NK-92 (cell line): ENCODE measurements around the gene NBAS.

Source experiments
- DNase-seq: peaks from one replicate; lab custom pipeline; 2025; ENCODE audit not compliant: unreplicated experiment; lab: John Stamatoyannopoulos, UW

The NBAS gene

DNA sequence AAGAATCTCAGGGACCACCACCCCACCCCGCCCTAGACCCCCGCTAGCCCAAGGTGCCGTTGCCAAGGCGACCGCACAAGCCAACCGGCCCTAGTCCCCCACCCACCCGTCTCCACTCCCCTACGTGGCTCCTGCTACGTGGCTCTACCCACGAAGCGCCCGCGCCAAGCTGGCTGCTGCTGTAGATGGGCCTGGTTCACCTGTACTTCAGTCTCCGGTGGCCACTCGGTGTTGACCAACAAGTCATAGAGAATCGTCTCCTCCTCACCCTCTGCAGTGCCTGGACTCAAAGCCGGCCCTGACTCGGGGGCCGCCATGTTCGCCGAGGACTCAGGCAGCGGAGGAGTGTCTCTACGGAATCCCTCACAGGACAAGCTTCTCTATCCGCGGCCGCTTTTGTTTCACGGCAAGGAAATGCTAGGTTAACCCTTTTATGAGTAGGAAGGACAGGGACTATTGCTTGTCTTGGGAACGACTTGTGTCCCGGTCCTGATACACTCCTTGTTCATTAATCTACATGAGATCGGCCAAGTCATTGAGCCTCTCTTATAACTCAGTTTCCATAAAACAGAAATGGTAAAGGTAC is at the start of gene NBAS:
Gene NBAS, minus strand, starts transcription at position 347 of the 586 bp plus-strand sequence. Its CDS starts 30 bp downstream, at position 317.
- no peak for DNase-seq

DNA sequence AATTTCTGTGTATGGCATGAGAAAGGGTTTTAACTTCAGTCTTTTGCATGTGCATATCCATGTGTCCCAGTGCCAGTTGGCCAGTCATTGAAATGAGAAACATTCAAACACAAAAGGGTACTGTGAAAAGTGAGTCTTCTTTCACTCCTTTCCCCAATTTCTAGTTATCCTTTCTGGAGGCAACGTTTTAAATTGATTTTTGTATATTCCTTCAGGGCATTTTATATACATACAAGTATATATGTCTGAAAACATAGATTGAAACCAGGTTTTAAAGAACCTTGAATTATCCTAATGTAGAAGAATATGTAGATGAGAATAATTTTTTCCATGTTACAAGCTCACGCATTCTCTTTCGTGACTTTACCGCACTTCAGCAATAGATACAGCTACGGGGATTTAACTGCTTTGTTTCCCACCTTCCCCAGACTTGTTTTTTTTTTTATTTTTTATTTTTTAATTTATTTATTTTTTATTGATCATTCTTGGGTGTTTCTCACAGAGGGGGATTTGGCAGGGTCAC is 49.4 kb upstream of the NBAS start:
- DNase-seq, result no peak

DNA sequence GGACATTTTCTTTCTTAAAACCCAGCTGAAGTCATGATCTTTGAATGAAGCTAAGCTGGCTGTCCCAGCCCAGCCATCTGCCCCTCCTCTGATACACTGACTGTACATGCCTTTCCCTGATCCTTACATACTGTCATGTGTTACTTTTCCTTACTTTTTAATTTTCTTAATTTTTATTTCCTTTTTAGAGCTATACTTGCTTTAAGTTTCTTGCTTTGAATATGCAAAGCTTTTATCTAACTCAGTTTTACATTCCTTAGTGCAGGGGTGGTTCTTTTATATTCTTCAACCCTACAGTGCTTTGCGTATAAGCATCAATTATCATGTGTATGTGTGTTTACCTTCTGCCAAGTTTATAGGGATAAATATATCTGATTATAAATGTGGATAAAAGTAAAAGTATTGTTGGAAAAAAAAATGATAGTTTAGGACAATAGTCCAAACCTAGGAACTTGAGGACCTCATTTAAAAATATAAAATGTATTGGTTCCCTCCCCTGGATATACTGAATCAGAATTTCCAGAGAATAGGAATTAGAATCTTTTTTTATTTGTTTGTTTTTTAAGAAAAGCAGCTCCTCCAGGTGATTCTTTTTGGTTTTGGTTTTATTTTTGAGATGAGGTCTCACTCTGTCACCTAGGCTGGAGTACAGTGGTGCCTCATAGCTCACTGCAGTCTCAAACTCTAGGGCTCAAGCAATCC is 48.4 kb upstream of the NBAS start:
- DNase-seq, result no peak

DNA sequence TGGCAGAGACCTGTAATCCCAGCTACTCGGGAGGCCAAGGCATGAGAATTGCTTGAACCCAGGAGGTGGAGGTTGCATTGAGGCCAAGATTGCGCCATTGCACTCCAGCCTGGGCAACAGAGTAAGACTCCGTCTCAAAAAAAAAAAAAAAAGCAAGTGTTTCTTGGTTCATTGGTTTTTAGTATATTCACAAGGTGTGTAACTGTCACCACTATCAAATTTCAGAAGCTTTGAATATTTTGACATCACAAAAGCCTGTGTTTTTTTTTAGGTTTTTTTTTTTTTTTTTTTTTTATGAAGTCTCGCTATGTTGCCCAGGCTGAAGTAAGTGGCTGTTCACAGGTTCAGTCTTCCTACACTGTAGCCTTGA is 47.2 kb upstream of the NBAS start:
- DNase-seq, result no peak

DNA sequence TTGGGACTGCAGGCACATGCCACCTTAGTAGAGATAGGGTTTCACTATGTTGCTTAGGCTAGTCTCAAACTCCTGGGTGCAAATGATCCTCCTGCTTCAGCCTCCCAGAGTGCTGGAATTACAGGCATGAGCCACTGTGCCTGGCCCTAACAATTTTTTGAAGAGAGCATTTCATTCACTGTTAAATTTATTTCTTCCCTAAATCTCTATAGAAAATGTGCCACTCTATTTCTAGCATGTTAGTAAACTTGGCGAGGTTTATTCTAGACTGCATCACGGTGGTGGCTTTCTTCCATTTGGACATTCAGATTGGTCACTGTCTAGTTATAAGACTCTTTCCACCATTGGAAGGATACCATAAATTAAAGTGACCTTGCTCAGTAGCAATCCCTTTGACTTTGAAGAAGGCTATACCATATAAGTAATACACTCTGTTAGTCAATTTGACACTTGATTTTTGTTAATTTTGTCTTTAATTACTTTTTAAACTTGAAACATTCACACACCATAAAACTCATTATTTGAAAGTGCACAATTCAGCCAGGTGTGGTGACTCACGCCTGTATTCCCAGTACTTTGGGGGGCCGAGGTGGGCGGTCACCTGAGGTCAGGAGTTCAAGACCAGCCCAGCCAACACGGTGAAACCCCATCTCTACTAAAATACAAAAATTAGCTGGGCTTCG is 46.7 kb upstream of the NBAS start:
- no peak for DNase-seq

DNA sequence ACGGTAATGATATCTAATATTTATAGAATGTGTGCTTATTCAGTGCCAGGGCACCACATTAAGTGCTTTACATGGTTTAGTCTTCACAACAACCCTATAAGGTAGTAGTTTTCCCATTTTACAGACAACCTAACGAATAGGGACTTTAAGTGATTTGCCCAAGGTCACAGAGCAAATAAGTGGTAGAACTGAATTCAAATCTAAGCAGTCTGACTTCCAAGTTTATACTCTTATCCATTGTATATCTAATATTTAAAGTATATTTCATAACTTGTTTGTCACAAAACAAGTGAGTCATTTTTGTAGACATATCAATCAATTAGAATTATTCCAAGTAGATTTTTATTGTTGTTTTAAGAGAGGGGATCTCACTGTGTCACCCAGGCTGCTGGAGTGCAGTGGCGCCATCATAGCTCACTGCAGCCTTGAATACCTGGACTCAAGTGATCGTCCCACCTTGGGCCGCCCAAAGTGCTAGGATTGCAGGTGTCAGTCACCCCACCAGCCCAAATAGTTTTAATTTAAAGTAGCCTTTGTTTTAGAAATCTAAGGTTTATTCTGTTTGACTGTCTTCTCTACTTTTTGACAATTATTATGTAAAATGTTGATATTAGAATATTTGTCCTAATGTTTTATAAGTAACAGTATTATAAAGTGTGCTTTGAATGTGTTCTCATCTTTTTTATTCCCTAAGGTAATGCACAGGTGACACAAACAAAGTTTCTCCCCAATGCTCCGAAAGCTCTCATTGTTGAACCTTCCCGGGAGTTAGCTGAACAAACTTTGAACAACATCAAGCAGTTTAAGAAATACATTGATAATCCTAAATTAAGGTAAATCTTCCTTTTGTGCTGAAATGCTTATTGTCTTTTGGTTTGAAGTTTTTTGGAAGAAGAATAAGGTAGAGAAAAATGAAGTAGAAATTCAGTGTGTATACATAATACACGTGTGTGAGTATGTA is 45.6 kb upstream of the NBAS start:
- no peak for DNase-seq

DNA sequence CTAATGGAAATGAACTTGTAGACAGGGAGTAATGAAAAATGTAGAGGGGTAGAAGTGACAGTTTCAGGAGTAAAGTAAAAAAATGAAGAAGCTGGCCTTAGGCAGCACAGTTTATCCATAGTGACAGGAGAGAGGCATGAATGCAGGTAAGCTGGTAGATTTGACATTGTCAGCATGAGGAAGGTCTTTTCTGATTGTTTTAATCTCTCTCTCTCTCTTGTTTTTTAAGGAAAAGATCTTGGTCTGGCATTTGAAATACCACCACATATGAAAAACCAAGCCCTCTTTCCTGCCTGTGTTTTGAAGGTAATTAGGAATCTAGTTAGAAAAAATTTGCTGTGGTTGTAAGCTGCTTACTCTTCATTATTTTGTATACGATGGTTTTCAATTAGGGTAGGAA is 44.6 kb upstream of the NBAS start:
- DNase-seq, result no peak

DNA sequence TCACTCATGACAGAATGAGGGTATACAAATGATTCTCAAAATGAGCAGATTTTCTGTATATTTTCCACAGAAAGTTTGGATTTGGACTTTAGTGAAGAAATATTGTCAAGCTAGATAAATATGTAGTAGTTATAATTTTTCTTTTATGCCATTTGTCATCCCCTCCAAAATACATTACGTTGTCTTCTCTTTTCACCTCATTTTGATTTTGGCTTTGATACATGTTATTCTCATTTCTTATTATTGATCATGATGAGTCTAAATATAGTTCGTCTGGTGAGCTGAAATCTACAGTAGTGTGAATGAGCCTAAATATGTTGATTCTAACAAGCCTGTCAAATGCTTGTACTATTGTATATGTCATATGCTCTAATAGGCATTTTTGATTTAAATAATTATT is 42.8 kb upstream of the NBAS start:
- no peak for DNase-seq

DNA sequence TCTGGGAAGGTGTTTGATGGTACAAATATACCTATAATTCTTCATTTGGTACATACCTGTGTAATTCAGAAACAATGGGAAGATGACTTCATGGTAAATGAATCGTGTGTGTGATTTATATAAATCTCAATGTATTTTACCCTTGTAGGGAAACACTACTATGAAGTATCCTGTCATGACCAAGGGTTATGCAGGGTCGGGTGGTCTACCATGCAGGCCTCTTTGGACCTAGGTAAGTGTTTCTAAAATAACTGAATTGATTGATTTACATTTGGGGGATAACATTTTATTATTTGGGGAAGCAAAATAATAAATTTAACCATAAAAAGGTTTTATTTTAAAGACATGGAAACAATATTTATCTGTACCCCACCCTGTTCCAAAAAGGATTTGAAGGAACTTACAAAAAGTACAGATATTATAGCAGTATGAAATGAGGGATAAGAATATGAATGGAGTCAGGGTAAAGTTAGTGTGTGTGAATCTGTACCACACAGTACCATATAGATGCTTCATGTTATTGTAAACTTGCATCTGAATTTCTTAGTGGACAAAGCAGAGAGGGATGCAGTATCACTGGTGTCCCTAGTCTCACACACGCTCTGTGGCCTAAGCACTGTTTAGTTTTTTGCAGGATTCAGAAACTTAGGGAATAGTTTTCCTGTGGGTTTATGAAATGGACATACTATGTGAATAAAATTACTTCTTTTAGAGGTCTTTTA is 42.1 kb upstream of the NBAS start:
- no peak for DNase-seq

DNA sequence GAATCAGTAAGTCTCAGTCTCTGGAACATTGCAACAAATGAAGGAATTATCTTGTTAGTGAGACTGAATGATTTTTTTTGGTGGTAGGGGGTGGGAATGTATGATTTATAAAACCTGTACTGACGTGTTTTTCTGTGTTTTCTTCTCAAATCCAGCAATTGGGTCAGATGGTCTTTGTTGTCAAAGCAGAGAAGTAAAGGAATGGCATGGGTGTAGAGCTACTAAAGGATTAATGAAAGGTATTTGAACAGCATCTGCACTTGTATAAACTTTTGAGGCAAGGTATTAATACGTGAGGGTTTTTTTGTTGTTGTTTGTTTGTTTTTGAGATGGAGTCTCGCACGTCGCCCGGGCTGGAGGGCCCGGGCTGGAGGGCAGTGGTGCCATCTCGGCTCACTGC is 41.3 kb upstream of the NBAS start:
- DNase-seq, result no peak

DNA sequence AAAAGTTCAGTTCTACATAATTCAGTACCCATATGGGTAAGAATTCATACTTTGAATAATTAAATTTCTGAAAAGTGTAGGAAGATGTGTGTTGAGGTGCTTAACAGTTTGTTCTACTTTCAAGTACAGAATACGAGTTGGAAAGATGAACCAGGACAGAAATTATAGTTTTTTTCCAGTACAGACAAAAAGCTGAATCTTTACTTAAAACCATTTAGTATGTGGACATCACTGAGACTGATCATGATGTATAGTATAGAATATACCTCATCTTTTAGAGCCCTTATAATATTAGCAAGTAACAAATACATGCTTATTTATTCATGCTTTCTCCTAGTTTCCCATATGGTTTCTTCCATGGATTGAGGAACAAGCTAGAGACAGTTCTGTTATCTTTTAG is 40.5 kb upstream of the NBAS start:
- no peak for DNase-seq

DNA sequence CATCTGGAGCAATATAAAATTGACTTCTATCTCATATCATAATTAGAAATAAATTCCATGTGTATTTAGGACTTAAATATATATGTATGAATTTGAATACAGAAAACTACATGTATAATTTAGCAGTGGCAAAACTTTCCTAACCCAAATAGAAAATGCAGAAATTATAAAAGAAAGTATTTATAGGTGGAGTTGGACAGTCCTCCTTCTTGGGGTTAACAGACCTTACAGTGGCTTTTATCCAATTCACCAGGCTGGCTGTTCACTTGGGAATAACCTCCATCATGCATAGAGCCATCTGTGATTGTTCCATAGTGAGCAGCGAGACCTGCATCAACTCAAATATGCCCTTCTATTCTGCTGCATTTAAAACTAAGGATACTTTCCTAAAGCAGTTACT is 38.9 kb upstream of the NBAS start:
- DNase-seq, result no peak

DNA sequence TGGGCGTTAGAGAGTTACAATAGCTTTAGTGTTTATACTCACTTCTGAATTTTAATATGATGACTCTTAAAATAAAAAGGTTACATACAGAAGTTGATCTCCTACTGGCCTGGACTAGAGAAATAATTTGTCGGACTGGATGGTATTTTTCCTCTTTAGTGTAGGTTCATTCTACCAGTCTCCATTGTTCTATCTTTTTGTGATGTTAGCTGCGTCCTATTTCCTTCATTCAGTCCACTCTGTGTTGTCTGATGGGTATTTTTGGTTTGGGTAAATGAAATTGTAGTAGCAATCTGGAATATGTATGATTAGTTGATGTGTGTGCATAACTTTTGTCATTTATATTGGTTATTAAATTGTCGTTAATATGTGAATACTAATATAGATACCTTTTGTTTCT is 35.8 kb upstream of the NBAS start:
- no peak for DNase-seq

DNA sequence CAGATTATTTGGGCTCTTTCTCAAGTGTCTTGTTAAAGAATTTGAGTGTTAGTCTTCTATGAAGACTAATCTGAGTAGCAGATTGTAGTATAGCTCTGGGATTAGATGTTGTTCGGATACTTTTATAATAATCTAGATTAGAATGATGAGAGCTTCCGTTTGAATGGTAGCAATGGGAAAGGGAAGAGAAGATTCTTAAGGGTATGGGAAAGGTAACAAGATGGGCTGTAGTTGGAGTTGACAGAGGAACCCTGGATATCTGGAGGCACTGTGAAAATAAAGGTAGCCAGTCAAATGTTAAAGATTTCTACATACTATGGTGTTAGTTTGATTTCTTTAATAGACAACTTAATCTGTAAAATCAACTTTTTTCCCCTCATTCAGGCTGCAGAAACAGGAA is 35.2 kb upstream of the NBAS start:
- DNase-seq, result no peak

DNA sequence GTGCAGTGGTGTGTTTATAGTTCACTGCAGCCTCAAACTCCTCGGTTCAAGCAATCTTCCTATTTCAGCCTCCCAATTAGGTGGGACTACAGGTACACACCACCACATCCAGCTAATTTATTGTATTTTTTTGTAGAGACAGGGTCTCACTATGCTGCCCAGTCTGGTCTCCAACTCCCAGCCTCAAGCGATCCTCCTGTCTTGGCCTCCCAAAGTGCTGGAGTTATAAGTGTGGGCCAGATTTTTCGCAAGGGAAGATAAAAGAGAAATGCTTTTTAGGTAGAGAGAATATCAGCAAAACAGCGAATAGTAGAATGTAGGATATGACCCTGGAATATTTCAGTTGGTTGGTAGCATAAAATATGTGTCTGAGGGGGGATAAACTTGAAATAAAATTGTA is 34.8 kb upstream of the NBAS start:
- DNase-seq, result no peak

DNA sequence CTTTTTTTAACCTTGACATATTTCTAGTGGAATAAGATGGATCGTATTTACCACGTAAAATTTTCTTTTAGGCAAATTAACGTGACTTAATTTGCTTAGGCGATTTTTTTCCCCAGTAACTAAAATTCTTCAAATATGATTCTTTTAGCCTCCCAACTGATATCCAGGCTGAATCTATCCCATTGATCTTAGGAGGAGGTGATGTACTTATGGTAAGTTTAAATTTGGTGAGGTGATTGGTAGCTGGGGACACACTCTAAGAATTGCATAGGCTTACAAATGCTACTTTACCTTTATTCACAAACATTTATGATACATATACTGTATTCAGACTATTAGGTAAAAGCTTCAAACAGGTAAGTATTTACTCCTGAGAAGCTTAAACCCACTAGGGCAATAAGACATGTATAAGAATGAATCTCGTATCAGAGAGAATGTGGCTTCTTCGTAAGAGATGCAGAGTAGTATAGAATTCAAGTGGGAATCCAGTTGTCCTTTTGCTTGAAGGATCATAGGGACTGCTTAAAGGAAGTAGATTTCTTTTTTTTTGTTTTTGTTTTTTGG is 34.3 kb upstream of the NBAS start:
- DNase-seq, result no peak

DNA sequence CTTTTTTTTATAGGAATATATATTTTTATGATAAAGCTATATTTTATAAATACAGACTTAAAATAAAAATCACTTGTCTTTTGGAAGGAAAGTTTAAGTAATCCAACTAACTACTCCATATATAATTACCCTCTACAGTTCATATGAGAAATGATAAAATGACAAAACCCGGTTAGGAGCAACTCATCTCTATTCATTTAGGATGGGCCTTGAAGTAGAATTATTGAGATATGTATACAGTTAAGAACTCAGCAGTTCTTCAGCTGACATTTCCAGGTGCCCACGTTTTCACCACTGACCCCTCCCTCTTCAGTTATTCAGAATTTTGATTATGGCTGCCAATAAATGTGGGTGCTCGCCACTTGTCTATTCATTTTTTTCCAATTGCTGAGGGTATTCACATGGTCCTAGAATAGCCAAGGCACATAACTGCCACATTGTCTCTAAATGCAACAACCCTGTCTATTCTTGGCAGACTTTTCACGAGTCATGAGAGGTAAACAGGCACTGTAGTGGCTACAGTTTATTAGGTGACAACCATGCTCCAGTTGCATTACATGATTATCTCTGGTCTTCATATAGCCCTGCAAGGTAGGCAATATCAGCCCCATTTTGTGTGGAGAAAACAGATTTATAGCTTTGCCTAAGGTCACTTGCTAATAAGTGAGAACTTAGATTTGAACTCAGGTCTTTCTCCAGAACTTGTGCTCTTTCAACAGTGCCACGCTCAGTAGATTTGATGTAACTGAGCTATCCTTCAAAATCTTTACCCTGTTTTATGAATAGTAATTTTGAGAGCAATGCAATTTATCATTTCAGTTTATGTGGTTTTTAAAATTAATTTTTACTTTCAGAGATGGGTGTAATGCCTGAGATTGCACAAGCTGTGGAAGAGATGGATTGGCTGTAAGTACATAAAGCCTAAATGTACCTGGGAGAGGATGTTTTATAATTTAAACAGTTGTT is 33.4 kb upstream of the NBAS start:
- DNase-seq, result no peak

DNA sequence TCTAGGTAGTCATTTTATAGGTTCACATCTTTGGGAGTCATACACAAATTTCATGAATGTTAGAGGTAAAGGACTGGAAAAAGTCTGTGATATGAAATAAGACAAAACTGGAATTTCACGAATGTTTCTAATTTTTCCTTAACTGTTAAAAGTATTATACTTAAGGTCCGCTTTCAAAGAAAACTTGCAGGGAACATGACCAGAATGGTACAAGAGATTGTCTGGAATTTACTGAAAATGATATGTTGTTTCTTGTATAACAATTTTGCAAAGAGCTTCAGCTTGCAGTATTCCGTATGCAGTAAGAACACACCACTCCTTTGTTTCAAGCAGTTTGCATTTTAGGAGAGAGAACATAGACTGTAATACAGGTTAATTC is 32.2 kb upstream of the NBAS start:
- no peak for DNase-seq
